CD4-positive, alpha-beta T cell treated with Interleukin-15 for 1 hour (primary cell): Measurements from ENCODE around the gene SSBP3.

Experiments used
- DNase-seq: peaks from one replicate; pipeline ENCODE4 v3.0.0-alpha.2; 2020

Gene SSBP3

DNA sequence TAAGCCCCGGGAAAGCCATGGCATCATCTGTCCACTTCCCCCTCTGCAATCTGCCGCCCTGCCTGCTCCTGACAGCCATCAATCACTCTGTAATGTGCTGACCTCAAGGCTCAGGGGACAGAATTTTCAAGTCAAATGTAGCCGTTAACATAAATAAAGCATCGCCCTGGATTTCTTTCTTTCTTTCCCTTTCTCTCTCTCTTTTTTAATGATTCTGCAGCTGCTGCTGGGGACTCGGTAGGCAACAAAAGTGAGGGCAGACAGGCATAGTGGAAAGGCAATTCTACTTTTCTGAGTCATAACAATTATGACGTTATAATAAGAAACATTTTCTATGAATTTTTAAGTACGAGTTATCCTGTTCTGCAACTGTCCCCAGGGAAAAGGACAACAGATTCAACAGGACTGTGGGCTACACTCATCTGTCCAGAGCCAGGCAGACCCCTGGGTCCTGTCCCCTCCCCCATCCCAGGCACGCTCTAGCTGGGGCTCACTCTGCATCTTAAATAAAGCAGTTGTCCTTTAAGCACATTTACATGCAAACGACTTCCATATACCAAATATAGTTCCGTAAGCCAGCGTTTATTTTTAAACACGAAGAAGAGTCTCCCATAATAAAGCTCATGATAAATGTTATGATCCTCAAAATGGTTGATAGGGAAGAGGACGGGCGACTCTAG is 78.7 kb downstream of the SSBP3 start:
- no peak for DNase-seq

DNA sequence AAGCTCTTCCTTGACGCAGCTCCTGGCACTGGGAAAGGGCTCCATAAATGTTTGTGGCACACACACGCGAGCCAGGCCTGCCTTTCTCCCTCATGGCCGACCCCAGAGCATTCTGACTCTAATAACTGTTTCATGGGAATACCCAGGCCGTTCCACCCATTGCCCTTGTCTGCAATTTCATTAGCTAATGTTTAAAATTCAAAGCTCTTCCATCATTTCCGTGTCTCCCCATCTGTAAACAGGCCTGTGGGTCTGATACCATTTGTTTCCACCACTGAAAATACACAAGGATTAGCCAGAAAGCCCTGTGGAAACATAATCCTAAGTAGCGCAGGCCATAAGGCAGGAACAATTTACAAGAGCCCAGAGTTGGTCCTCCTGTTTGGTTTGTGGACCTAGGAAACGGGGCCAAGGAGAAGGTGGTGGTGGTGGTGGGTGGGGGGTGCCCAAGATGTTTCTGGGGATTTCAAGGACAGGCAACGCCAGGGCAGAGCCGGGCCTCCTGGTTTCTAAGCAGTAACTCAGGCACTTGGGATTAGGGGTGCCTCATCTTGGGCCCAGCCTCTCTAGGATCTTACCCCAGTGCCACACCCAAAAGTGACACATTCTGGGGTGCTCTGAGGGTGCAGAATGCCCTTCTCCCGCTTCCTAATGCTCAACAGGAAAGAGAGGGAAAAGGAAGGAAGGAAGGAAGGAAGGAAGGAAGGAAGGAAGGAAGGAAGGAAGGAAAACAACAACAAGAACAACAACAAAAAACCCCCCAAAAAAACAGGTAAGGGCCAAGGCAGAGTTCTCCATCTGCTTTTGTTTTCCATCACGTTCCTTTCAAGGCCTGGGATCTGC is 79.4 kb downstream of the SSBP3 start:
- DNase-seq: no peak

DNA sequence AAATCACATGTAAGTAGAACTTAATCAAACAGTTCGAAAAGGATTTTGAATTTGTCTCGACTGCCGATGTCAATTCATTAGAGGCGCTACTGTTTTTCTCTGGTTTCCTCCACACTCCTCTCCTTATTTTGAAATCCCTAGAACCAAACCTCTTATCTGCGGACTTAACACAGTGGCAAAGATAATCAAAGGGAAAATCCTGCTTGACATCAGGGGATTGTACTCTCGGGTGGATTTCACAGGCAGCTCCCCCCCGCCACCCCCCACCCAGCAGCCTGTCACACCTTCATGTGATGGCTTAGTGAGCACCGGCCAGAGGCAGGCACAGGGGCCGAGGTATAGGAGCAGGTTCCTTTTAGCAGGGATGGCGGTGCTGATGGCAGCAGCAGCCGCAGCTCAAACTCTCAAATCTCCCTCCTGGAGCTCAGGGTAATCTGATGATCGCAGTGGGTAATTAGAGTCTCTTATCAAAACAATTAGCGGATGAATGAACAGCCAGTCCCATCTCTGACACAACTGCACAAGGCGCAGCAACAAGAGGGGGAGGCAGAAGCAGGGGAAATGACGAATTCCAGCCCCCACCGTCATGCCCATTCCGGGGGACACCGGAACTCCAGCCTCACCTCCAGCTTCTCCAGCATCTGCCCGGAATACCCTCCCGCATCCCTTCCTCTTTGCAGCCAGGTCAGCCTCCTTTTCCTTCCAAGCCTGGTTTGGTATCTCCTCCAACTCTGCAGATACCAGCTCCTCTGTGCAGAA is 80.3 kb downstream of the SSBP3 start:
- no peak for DNase-seq

DNA sequence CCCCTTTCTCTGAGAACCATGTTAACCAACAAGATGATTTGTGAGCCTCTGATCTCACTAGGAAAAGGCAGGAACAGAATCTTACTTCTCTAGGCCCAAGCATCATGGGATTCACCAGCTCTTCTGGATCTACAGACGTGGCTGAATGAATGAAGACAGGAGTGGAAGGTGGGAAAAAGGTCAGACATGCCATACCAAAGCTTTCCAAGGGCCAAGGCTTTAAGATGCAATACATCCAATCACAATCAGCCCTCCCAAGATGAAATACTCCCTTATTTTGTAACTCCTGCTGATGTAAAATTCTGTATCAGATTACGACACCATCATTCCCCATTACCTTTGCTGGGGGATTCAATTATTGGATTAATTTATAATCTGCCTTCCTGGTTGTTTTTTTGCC is 80.9 kb downstream of the SSBP3 start:
- no peak for DNase-seq

DNA sequence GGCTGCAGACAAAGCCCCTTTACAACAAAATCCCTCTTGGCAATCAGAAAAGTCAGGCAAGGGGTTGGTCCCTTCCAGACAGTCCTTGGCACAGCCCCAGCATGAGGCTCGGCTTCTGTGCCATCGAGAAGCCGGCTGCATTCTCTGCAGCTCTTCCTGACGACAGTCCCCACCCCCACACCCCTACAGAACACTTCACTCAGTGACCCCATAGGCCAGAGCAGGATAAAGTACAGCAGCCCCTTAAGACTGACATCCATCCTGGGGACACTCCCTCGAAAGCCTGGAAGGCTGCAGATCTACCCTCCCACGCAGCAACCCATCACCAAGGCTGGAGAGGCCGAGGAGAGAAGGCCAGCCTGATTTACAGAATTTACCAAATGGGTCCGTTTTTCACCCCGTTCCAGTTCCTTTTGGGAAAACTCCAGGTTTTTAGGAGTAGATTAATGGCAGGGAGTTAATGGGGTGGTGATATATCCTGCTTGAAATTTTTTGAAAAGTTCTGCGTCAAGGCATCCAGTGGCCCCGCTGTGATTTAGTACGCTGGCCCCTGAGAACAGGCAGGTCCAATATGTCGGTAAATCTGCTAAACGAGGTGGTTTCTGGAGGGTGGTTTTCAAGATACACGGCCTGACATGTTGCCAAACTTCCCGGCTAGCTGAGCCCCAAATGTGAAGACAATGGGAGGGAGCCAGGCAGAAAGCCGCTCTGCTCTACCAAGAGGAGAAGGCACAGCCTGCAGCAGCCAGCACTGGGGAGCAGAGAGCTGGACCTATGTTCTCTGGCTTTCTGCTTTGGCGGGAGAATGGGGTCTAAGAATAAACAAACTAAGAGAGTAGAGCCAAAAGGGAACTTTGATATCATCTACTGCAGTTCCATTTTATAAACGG is 81.7 kb downstream of the SSBP3 start:
- no peak for DNase-seq

DNA sequence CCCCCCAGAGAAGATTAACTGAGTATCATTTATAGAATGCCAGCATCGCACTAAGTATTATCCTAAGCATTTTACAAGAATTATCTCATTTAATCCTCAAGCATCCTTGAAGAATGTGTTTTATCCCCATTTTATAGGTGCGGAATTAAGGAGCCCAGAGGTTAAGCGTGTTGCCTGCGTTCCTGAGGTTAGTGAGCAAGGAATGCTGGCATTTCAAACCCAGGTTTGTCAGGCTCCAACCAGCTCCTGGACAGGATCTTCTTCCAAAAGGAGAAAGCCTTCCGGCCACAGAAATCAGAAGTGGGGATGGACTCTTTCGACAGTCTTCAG is 82.3 kb downstream of the SSBP3 start:
- no peak for DNase-seq

DNA sequence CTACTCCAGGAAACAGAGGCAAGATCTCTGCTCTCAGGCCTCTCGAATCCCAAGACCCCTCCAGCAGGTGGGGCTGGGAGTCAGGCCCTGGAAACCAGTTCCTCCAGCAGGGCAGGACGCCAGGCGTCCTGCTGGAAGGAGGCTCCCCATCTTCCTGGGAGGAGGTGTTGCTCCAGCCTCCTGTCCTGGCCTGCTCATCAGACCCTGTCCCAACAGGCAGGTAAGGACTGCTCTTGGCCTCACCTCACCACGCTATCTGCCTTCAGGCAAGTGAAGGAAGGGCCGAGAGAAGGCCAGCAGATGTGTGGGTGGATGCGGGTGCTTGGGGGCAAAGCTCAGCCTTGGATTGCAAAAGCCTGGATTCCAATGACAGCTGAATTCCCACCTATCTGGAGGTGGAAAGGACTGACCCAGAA is 82.9 kb downstream of the SSBP3 start:
- DNase-seq: no peak

DNA sequence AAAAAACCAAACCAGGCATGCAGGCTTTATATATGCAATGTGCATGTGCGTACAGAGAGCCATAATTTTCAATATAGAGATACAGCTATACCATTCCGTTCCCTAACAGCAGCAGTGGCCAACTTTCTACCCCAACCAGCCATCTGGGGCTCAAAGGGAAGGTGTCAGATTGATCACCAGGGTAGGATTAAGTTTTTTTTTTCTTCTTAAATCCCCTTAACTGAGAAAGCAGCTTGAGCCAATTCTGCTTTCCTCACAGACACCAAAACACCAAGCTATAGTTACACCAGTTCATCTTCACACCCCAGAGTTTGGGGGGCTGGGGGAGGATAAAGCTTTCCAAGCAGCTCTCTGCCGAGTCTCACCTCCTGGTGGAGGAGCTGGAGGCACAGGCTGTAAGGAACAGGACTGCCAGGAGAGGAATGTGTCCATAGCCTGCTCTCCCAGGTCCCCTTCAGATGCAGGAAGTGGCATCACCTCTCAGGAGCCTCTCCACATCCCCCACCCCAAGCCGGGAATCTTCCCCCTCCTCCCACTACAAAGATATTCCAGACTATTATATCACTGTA is 87.9 kb downstream of the SSBP3 start:
- no peak for DNase-seq

DNA sequence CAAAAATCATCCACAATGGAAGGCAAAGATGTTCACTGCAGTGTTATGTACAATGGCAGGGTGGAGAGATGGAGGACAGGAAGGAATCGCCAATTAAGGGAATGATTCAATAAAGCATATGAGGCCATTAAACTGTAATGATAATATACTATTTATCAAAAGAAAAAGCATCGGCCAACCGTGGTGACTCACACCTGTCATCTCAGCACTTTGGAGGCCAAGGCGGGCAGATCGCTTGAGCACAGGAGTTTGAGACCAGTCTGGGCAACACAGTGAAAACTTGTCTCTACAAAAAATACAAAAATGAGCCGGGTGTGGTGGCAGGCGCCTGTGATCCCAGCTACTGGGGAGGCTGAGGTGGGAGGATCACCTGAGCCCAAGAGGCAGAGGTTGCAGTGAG is 89.1 kb downstream of the SSBP3 start:
- DNase-seq: no peak

DNA sequence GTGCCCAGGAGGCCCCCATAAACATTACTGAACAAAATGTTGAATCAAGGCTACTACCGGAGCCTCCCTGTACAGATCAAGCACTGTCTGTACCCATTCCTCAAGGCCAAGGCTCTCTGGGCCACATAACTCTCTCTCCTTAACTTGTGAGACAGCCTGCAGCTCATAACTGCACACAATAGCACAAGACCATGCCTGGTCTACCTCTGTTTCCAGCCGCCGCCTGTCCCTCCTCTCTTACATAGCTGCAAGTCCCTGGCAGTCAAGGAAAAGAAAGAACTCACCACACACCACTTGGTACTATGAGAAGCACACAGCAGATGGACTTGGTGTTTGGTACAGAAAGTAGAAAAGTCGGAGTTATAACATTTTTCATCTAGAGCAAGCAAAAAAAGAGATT is 91.1 kb downstream of the SSBP3 start:
- DNase-seq: no peak

DNA sequence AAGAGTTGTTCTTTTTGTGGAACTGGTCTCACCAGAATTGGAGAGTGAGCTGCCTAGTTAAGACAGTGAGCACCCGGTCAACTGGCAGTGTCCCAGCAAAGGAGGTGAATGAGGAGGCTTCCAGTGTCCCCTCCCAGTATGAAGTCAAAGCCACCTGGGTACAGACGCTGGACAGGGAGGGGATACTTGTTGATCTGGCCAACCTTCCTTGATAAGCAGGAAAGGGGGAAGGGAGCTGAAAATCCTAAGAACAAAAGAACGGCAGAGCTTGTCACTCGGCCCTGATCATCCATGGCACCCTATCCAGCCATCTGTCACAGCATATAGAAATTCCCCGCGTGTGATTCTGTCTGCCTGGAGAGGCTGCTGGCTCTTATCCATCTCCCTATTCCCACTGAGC is 91.5 kb downstream of the SSBP3 start:
- no peak for DNase-seq

DNA sequence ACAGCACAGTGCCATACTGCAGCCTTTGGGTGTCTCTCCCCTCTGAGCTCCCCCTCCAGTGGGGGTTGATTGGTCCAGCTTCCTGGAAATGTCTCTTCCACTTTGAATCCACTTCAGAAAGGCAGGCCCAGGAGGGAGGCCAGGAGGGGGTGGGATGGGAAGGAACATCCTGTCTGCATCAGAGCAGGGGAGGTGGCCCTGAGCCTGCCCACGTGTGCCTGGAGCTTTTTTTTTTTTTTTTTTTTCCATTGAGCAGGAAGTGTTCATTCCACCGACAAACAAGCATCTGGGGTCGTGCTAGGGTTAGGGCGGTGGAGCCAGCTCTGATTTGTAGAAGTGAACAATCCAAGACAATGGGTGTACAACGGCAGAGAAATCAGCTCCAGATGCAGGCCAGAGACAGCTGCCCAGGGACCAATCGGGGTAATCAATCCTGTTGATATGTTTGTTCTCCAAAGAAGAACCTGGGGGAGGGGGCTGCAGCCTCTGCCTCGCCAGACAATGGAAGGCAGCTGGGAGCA is 93.3 kb downstream of the SSBP3 start:
- DNase-seq: no peak

DNA sequence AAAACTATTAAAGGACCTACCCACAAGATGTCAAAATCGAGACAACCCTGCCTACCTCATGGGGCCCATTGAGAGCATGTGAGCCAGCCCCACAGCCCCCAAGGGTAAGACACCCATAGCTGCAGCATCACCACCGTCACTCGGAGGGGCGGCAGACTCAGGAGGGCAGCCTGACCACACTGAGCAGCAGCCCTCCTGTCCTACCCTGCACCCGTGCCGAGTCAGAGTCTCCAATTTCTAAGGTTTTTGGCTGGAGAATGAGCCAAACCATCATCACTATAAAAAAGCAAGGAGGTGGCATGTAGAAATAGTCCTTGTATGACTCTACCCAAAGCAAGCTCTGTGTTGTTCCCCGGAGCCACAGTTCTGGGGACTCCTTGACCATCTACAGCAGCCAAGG is 94.7 kb downstream of the SSBP3 start:
- DNase-seq: no peak

DNA sequence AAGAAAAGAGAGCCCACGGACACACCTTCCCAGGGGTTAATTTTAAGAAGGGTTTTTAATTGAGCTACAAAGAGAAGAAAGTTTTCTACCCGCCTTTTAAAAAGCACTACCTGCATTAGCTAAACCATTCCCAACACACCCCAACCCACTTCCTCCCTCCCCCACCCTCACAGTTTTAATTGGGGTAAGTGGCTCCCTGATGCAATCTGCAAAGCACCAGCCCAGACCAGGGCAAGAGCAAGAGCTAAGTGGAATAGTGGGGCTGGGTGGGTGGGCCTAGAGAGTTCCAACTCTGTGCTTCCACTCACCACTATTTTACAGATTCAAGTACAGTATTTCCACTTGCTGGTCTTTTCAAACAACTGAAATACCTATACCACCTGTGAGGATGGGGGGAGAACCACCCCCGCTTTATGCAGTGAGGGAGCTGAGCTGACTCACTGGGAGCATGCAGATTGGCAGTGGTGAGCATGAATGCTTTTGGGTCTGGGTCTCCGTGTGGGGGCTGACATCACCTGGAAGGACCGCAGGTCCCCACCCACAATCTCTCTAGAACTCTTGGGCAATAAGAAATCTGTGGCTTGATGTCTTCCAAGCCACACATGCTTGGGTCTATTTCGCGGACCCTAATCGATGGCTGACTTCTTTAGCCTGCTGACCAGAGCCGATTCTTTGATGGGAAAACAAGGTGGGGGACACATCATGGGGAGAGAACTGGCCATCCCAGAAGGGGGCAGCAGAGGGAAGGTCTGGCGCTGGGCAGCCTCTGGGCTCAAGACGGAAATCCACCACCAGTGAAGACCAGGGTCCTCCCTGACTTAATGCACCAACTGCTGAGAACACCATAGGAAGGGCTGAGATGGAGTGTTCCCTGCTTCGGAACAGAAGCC is 95.5 kb downstream of the SSBP3 start:
- DNase-seq: no peak

DNA sequence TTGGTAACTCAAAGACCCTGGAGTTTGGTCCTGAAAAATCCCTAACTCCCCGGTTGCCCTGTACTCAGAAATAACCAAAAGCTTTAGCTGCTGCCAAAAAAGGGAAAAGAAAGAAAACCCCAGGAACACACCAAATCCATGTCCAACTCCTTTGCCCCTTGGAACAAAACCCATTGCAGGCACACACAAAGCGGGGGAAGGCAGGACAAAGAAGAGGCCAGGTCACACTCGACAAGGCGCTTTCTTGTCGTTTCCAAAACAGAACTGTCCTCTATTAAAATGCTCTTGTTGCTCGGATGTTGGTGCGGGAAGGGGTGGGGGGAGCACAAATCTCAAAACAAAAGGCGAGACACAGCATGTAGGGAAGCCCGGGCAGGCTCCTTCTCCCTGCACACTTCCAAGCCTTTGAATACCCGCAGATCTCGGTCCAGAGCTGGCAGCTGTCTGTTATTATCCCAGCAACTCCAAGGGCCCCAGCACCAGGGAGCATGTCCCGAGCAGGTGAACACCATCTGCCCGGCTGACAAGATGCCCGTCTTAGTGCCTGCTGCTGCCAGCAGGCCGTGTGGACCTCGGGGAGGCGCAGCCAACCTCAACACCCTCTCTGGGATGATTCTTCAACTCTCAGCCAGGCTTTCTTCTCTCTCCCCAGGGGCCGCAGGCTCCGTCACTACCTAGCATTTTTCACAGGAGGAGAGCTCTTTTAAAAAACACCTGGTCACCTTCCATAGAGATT is 96.4 kb downstream of the SSBP3 start:
- DNase-seq: no peak

DNA sequence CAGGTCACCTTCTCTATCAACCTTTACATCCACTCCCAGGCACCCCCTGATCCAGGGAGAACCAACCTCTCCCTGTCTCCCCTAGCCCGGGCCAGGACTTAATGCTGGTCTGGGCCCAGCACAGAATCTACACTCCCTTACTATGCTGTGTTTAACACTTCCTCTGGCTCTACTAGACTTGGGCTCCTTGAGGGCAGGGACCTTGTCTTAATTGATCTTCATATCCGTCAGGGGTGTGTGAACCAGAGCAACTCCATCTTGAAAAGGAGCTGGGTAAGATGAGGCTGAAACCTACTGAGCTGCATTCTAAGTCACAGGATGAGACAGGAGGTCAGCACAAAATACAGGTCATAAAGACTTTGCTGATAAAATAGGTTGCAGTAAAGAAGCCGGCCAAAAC is 98.9 kb downstream of the SSBP3 start:
- no peak for DNase-seq

DNA sequence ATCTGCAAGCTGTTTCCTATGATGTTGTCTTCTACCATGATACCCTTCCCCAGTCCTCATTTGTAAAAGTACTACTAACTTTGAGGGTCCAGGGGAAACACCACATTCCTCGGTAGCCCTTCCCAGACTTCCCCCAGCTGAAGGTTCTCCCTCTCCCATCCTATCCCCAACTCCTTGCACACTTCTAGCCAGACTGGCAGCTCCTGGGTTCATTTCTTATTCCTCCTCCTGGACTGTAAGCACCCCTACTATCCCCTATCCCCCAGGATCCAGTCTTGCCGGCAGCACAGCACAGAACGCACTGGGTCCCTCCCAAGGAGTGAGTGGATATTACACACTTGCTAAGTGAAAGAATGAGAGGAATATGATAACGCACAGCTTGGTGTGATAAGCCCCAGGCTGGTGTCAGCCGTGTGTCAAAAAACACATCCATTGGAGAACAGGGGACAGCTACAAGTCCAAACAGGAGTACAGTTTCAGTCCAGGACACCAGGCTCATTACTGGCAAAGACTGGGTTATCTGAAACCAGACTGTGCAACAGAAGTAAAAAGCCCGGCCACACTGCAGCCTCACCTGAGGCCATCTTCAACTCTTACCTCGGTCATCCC is 100.2 kb downstream of the SSBP3 start:
- no peak for DNase-seq

DNA sequence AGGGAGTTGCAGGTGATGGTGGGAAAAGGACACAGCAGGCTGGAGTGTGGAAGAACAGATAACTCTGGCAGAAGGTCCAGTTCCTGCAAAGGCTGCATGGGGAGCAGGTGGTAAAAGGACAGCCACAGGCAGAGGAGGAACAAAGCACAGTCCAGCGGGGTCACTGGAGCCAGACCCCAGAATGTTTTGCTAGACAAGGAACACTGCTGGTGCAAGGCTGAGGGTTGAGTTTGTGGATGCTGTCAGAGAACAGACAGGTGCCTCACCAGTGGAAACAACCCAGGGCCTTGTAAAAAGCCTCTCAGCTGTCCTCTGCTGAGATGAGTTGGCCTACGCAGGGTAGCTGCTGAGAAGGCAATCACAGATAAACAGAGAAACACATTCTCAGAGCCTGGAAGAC is 101.7 kb downstream of the SSBP3 start:
- no peak for DNase-seq

DNA sequence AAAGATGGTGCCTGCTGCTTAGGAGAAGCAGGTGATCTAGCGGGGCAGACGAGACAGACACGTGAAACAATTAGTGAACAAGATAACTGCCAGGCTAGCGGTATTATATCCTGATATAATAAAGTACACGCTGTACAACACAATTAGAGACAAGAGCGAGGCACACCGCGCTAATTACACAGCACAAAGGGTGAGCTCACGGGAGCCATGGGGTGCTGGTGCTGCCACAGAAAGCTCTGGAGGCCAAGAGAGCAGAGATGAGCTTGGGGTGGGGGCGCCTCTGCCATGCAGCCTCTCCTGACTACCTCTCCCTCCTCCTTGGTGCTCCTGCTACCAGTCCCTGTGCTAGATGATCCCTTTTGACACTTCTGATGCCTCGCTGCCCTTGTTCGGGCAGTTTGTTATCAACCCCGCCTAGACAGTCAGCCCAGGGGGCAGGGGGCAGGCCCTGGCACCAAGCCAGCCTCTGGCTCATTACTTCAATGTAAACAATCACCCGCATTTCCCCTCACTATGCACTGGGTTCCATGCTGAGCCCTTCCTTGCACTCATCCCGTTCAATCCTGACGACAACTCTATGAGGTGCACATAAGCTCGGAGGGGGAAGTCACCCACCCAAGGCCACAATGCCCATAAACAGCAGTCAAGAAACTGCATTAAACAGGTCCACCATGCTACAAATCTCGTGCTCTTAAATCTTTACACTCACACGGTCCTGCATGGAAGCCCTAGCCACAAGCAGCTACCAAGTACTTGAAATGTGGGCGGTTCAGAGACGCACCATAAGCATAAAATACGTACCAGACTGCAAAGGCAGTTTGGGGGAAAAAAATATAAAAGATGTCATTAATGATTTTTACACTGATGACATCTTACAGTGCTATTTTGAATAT is 103.0 kb downstream of the SSBP3 start:
- no peak for DNase-seq
